SK-N-SH (cell line): ENCODE results near the gene ME3. TPM values are rescaled to one million over a fixed set of nuclear protein-coding genes. Genes with fewer than 3 reads are reported as not detected.

Experiments used
- CTCF ChIA-PET: fragments of 300-600, 350-600 bp; formaldehyde crosslinking; extraction: SDS; loops from one replicate; lab custom pipeline; 2021; lab: Yijun Ruan, JAX
- POLR2A ChIA-PET: fragments of 350-600 bp; sonication (Branson Sonifier 250); formaldehyde crosslinking; extraction: SDS; loops from one replicate; lab custom pipeline; 2020; ENCODE audit warnings: antibody characterized with exemption, inconsistent platforms; lab: Yijun Ruan, JAX
- DNase-seq: peaks from one replicate; pipeline ENCODE4 v3.0.0; 2012
- H2AFZ ChIP-seq: fragments of 200-600 bp; sonication (generic); 2 replicates; pipeline ENCODE4 v1.8.1; 2016; ENCODE audit warnings: antibody characterized with exemption, mild to moderate bottlenecking, low read depth
- H3F3A ChIP-seq: fragments of 200-600 bp; sonication (generic); replicated peaks from 2 replicates; pipeline ENCODE3; 2016; ENCODE audit warnings: antibody characterized with exemption, mild to moderate bottlenecking; ENCODE audit not compliant: insufficient read depth
- H3K27ac ChIP-seq, 2 experiments: fragments of 200-500 bp in 1 of 2; fragments of 200-600 bp in 1 of 2; sonication (Bioruptor generic) in 1 of 2; sonication (generic), shearing (Covaris generic) in 1 of 2; 2 replicates each; pipeline versions ENCODE4 v1.5.1 to v1.6.1; 2014 to 2016; ENCODE audit warnings: low read depth in 2 of 2, inconsistent platforms in 1 of 2, low read length in 1 of 2, mild to moderate bottlenecking in 1 of 2, mixed read lengths in 1 of 2
- H3K27me3 ChIP-seq: fragments of 200-600 bp; sonication (generic), shearing (Covaris generic); 2 replicates; pipeline ENCODE4 v1.6.1; 2016; ENCODE audit warnings: mixed run types; ENCODE audit not compliant: insufficient read depth
- H3K36me3 ChIP-seq, 2 experiments: fragments of 200-500 bp in 1 of 2; fragments of 200-600 bp in 1 of 2; sonication (Bioruptor generic) in 1 of 2; sonication (generic) in 1 of 2; replicated peaks in 1 of 2; 2 replicates each; pipeline versions ENCODE3 to v1.5.1; 2014 to 2016; ENCODE audit warnings: low read length in 1 of 2, mild to moderate bottlenecking in 1 of 2; ENCODE audit not compliant: insufficient read depth in 2 of 2, control insufficient read depth in 1 of 2
- H3K4me1 ChIP-seq, 2 experiments: fragments of 200-500 bp in 1 of 2; fragments of 200-600 bp in 1 of 2; sonication (Bioruptor generic) in 1 of 2; sonication (generic), shearing (Covaris generic) in 1 of 2; 2 replicates each; pipeline versions ENCODE4 v1.5.1 to v1.6.1; 2014 to 2016; ENCODE audit warnings: low read depth in 1 of 2, low read length in 1 of 2, mixed run types in 1 of 2; ENCODE audit not compliant: insufficient read depth in 2 of 2, control insufficient read depth in 1 of 2
- H3K4me2 ChIP-seq: fragments of 200-600 bp; sonication (generic), shearing (Covaris generic); 2 replicates; pipeline ENCODE4 v1.6.1; 2017; ENCODE audit warnings: mixed run types
- H3K4me3 ChIP-seq, 2 experiments: fragments of 200-500 bp in 1 of 2; fragments of 200-600 bp in 1 of 2; sonication (Bioruptor generic) in 1 of 2; sonication (generic), shearing (Covaris generic) in 1 of 2; 2 replicates each; pipeline versions ENCODE4 v1.5.1 to v1.8.1; 2014 to 2016; ENCODE audit warnings: low read depth in 2 of 2, inconsistent platforms in 1 of 2, low read length in 1 of 2, mild to moderate bottlenecking in 1 of 2, mixed read lengths in 1 of 2, moderate library complexity in 1 of 2
- H3K79me2 ChIP-seq: fragments of 200-600 bp; sonication (generic); 2 replicates; pipeline ENCODE4 v1.8.1; 2017; ENCODE audit warnings: mild to moderate bottlenecking; ENCODE audit not compliant: insufficient read depth
- H3K9ac ChIP-seq: fragments of 200-600 bp; sonication (generic); 2 replicates; pipeline ENCODE4 v1.6.1; 2017; ENCODE audit warnings: mixed run types
- H3K9me2 ChIP-seq: fragments of 200-600 bp; sonication (generic); 2 replicates; pipeline ENCODE4 v1.6.1; 2017; ENCODE audit warnings: mixed run types
- H3K9me3 ChIP-seq: fragments of 200-600 bp; sonication (generic); 2 replicates; pipeline ENCODE4 v1.6.1; 2017; ENCODE audit warnings: mixed run types, mild to moderate bottlenecking, moderate library complexity
- H4K20me1 ChIP-seq: fragments of 200-600 bp; sonication (generic); 2 replicates; pipeline ENCODE4 v1.6.1; 2017; ENCODE audit warnings: mild to moderate bottlenecking, mixed run types; ENCODE audit not compliant: insufficient read depth
- CHD2 ChIP-seq: fragments of 150-350 bp; IDR thresholded peaks from 2 replicates; pipeline ENCODE4 v1.6.1; 2018; ENCODE audit warnings: low read length; ENCODE audit not compliant: partially characterized antibody
- FOXJ3 ChIP-seq: sonication (generic); formaldehyde crosslinking; IDR thresholded peaks from 2 replicates; pipeline ENCODE4 v1.5.1; 2020; ENCODE audit warnings: mild to moderate bottlenecking, missing genetic modification reagents
- GABPA ChIP-seq: IDR thresholded peaks from 2 replicates; pipeline ENCODE4 v1.4.0; 2012; ENCODE audit warnings: low read depth, mild to moderate bottlenecking
- GATA2 ChIP-seq: sonication (generic); formaldehyde crosslinking; IDR thresholded peaks from 2 replicates; pipeline ENCODE4 v1.5.0; 2020; ENCODE audit warnings: mild to moderate bottlenecking, missing genetic modification reagents
- IRF3 ChIP-seq: fragments of 150-350 bp; IDR thresholded peaks from 2 replicates; pipeline ENCODE4 v1.6.1; 2016; ENCODE audit warnings: mild to moderate bottlenecking, low read depth, low read length
- POLR2AphosphoS5 ChIP-seq: IDR thresholded peaks from 2 replicates; pipeline ENCODE4 v1.6.1; 2012; ENCODE audit warnings: low read depth, low read length
- RAD21 ChIP-seq: IDR thresholded peaks from 2 replicates; pipeline ENCODE4 v1.6.1; 2012; ENCODE audit warnings: mild to moderate bottlenecking, low read length
- RCOR1 ChIP-seq: fragments of 150-350 bp; IDR thresholded peaks from 2 replicates; pipeline ENCODE4 v1.6.1; 2017; ENCODE audit warnings: antibody characterized with exemption, low read length
- RFX5 ChIP-seq: IDR thresholded peaks from 2 replicates; pipeline ENCODE4 v1.6.1; 2012; ENCODE audit warnings: mild to moderate bottlenecking, improper control_type of control experiment, low read length
- SMC3 ChIP-seq: IDR thresholded peaks from 2 replicates; pipeline ENCODE4 v1.6.1; 2012; ENCODE audit warnings: low read depth, low read length, improper control_type of control experiment
- TAF1 ChIP-seq: IDR thresholded peaks from 2 replicates; pipeline ENCODE4 v1.6.1; 2012; ENCODE audit warnings: low read depth, mild to moderate bottlenecking, low read length, moderate library complexity, borderline replicate concordance
- USF1 ChIP-seq: IDR thresholded peaks from 2 replicates; pipeline ENCODE4 v1.4.0; 2012; ENCODE audit warnings: low read depth, borderline replicate concordance
- USF2 ChIP-seq: fragments of 150-350 bp; IDR thresholded peaks from 2 replicates; pipeline ENCODE4 v1.6.1; 2017; ENCODE audit warnings: antibody characterized with exemption, low read length, low read depth, borderline replicate concordance
- YY1 ChIP-seq: IDR thresholded peaks from 2 replicates; pipeline ENCODE4 v1.4.0; 2012; ENCODE audit warnings: low read depth, mild to moderate bottlenecking
- ZBTB33 ChIP-seq: IDR thresholded peaks from 2 replicates; pipeline ENCODE4 v1.4.0; 2012; ENCODE audit warnings: low read depth, borderline replicate concordance
- WGBS: methylation state at CpG from one replicate; pipeline ENCODE4 v1.1.6; 2017; ENCODE audit warnings: low lambda C conversion rate; 5-methylcytosine and 5-hydroxymethylcytosine counted together
- polyA plus RNA-seq, 3 experiments: library from polyadenylated mRNA; depleted of rRNA; stranded (reverse); fragments of >200 nt; gene quantifications; 2 replicates each; pipeline ENCODE4 v1.2.3, GENCODE V29; 2012

ME3 gene
- polyA plus RNA-seq, 1 of the 3 experiments (the other 2 are of a cell fraction) = 22.0 TPM

GRCh38 chr11:86488553-86488952, 183.9 kb downstream of the ME3 start (continued):
- no peak for TF ChIP-seq TAF1
- TF ChIP-seq ZBTB33 = no peak

GRCh38 chr11:86487671-86488070, 184.7 kb downstream of the ME3 start:
- ChIA-PET POLR2A (no interaction called here), CTCF (no interaction called here)
- no peak overlapping the region for H2AFZ ChIP-seq
- H3F3A ChIP-seq = peaks cover 32% of the 10 kb centered on the region
- 85% methylated on average over 7 of the region's 7 CpGs for WGBS
- no peaks in the 10 kb centered on the region for H3K9me3 ChIP-seq
- no peak overlapping the region for H3K4me2 ChIP-seq
- H3K9me2 ChIP-seq = no peaks in the 10 kb centered on the region
- no peak overlapping the region for H3K4me3 ChIP-seq
- H3K79me2 ChIP-seq = no peaks in the 10 kb centered on the region
- peaks cover 0 to 15% of the 10 kb centered on the region in 2 experiments; a peak in 3 of 4 replicates for H3K4me1 ChIP-seq
- no peak for DNase-seq
- TF ChIP-seq TAF1 (no peak), ZBTB33 (no peak), CHD2 (no peak), GATA2 (no peak), YY1 (no peak)
- H3K36me3 ChIP-seq = no peaks in the 10 kb centered on the region
- no peak overlapping the region for H3K9ac ChIP-seq
- no peaks in the 10 kb centered on the region for H4K20me1 ChIP-seq
- no peak overlapping the region for H3K27ac ChIP-seq
- no peaks in the 10 kb centered on the region for H3K27me3 ChIP-seq

- H3K9ac ChIP-seq = no peak overlapping the region
- no peak for TF ChIP-seq USF2
- TF ChIP-seq SMC3 = no peak
- TF ChIP-seq IRF3 = no peak
- no peak for TF ChIP-seq RCOR1
- TF ChIP-seq FOXJ3 (CRISPR knock-in tag) = no peak
- TF ChIP-seq GATA2 = no peak
- TF ChIP-seq POLR2AphosphoS5 = no peak
- no peak for TF ChIP-seq GABPA
- no peak for TF ChIP-seq USF1
- no peak for TF ChIP-seq RFX5
- TF ChIP-seq YY1 = no peak
- no peak for TF ChIP-seq RAD21
- TF ChIP-seq, all 33 proteins: peak for 0
- Histone ChIP-seq H3K9me3 (no peaks in the 10 kb centered on the region), H3K4me2 (no peak overlapping the region), H3K9me2 (no peaks in the 10 kb centered on the region), H4K20me1 (no peaks in the 10 kb centered on the region), H2AFZ (no peak overlapping the region), H3K27me3 (no peaks in the 10 kb centered on the region), H3K4me1 (peaks cover 0 to 15% of the 10 kb centered on the region in 2 experiments; a peak in 3 of 4 replicates), H3K36me3 (no peaks in the 10 kb centered on the region), H3F3A (peaks cover 32% of the 10 kb centered on the region), H3K27ac (no peak overlapping the region), H3K79me2 (no peaks in the 10 kb centered on the region), H3K4me3 (no peak overlapping the region)
- no peak for DNase-seq
- ChIA-PET POLR2A (no interaction called here), CTCF (interaction anchor here (1.3 kb wide), 1 partner anchor 31 kb away, joined by 3 read pairs; no protein-coding TSS in a partner anchor)
- WGBS = 96% methylated on average over 3 of the region's 5 CpGs
Measured at GRCh38 chr11:86486261-86487030, 186.0 kb downstream of the ME3 start.
